Nephron (organoid): ENCODE data around the gene CD99.
"Not testable (repeated sequence)": the region's sequence is repeated elsewhere in the genome, so short reads cannot be mapped to it uniquely, and the experiment has no call there.

Experiments used
- H3K27ac Mint-ChIP-seq, 3 experiments: 2 replicates each; pipeline ENCODE4 v1.8.0; 2020; ENCODE audit warnings: mixed read lengths in 3 of 3, mild to moderate bottlenecking in 2 of 3, moderate library complexity in 1 of 3
- H3K27me3 Mint-ChIP-seq: 2 replicates; pipeline ENCODE4 v1.8.0; 2021; ENCODE audit warnings: low read depth, mild to moderate bottlenecking, moderate library complexity, mixed read lengths
- H3K36me3 Mint-ChIP-seq: 2 replicates; pipeline ENCODE4 v1.8.0; 2020; ENCODE audit warnings: low read depth, mixed read lengths
- H3K4me1 Mint-ChIP-seq: 2 replicates; pipeline ENCODE4 v1.8.0; 2020; ENCODE audit warnings: mixed read lengths
- H3K4me3 Mint-ChIP-seq, 3 experiments: 2 replicates each; pipeline ENCODE4 v1.8.0; 2020; ENCODE audit warnings: mild to moderate bottlenecking in 3 of 3, mixed read lengths in 3 of 3, moderate library complexity in 2 of 3
- H3K9me3 Mint-ChIP-seq: 2 replicates; pipeline ENCODE4 v1.8.0; 2020; ENCODE audit warnings: mixed read lengths
- TF ChIP-seq, protein P1 (sequence below), 3 experiments: fragments of 200-600 bp; sonication (generic); IDR thresholded peaks; one replicate each; pipeline ENCODE4 v1.5.0; 2021; ENCODE audit warnings: antibody characterized with exemption in 3 of 3; ENCODE audit not compliant: unreplicated experiment in 3 of 3

The CD99 gene

DNA sequence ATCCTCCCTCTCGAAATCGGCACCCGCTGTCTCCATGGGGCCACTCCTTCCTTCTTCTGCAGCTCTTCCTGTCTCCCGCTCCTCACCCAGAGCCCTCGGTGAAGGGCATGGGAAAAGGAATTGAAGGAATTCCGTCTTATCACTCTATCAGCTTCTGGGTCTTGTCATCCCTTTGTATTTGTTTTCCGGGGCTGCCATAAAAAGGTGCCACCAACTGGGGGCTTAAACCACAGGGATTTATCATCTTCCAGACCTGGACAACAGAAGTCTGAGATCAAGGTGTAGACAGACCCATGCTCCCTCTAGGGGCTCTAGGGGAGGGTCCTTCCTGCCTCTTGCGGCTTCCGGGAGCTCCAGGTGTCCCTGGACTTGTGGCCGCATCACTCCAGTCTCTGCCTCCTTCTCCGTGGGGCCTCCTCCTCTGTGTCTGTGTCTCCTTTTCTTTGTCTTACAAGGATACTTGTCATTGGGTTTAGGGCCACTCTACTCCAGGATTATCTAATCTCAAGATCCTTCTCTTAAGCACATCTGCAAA lies 24.0 kb downstream of the CD99 start:
- TF ChIP-seq, protein P1, sequence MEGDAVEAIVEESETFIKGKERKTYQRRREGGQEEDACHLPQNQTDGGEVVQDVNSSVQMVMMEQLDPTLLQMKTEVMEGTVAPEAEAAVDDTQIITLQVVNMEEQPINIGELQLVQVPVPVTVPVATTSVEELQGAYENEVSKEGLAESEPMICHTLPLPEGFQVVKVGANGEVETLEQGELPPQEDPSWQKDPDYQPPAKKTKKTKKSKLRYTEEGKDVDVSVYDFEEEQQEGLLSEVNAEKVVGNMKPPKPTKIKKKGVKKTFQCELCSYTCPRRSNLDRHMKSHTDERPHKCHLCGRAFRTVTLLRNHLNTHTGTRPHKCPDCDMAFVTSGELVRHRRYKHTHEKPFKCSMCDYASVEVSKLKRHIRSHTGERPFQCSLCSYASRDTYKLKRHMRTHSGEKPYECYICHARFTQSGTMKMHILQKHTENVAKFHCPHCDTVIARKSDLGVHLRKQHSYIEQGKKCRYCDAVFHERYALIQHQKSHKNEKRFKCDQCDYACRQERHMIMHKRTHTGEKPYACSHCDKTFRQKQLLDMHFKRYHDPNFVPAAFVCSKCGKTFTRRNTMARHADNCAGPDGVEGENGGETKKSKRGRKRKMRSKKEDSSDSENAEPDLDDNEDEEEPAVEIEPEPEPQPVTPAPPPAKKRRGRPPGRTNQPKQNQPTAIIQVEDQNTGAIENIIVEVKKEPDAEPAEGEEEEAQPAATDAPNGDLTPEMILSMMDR (IDR thresholded peaks at IDR 0.05; ENCODE audit: unreplicated experiment in 3 of 3): no peak
- no peaks in the 10 kb centered on the region for H3K9me3 Mint-ChIP-seq
- no peaks in the 10 kb centered on the region for H3K27me3 Mint-ChIP-seq
- H3K36me3 Mint-ChIP-seq: peaks cover 54% of the 10 kb centered on the region
- no peak overlapping the region for H3K4me3 Mint-ChIP-seq
- peaks cover 6% of the 10 kb centered on the region for H3K4me1 Mint-ChIP-seq
- H3K27ac Mint-ChIP-seq: no peak overlapping the region

DNA sequence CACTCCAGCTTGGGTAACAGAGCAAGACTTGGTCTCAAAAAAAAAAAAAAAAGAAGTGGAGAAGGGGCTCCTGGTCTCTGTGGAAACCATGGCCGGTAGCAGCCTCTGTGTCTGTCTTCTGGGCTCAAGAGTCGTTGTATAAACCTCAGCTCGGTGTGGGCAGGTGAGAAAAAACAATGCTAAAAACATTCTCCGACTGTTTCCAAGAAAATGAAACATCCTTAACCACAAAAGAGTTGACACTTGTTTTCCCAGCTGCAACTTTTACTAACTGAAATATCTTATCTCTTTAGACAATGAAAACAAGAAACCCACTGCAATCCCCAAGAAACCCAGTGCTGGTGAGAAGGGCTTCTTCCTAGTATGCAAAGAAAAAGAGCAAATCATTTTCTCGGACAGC lies 26.2 kb downstream of the CD99 start:
- peaks cover 69% of the 10 kb centered on the region for H3K36me3 Mint-ChIP-seq
- H3K4me3 Mint-ChIP-seq: no peak overlapping the region
- no peaks in the 10 kb centered on the region for H3K9me3 Mint-ChIP-seq
- TF ChIP-seq, protein P1 (IDR thresholded peaks at IDR 0.05; ENCODE audit: unreplicated experiment in 3 of 3): no peak
- H3K27me3 Mint-ChIP-seq: no peaks in the 10 kb centered on the region
- no peaks in the 10 kb centered on the region for H3K4me1 Mint-ChIP-seq
- H3K27ac Mint-ChIP-seq: peak overlapping the region in 2 of 3 experiments; percentile 41 to 42

DNA sequence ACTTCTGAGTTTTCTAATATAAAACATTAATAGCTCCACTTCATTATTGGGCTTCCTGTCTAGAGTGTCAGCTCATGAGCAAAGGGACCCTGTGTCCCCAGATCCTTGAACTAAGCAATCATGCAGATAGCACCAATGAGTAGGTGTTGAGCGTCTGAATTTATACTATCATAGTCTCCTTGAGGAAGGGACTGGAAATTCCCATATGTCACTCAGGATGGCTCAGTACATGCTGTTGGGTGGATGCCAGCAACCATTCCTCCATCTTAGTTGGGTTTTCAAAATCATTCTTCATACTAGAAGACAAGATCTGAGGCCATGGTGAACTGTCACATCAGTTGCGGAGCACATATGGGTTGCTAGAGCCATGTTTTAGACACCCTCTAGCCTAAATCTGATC lies 27.7 kb downstream of the CD99 start:
- Mint-ChIP-seq H3K27me3 (no peaks in the 10 kb centered on the region), H3K9me3 (no peaks in the 10 kb centered on the region), H3K4me3 (no peak overlapping the region), H3K4me1 (no peaks in the 10 kb centered on the region), H3K27ac (no peak overlapping the region), H3K36me3 (peaks cover 84% of the 10 kb centered on the region)
- TF ChIP-seq, protein P1 (IDR thresholded peaks at IDR 0.05; ENCODE audit: unreplicated experiment in 3 of 3): no peak

DNA sequence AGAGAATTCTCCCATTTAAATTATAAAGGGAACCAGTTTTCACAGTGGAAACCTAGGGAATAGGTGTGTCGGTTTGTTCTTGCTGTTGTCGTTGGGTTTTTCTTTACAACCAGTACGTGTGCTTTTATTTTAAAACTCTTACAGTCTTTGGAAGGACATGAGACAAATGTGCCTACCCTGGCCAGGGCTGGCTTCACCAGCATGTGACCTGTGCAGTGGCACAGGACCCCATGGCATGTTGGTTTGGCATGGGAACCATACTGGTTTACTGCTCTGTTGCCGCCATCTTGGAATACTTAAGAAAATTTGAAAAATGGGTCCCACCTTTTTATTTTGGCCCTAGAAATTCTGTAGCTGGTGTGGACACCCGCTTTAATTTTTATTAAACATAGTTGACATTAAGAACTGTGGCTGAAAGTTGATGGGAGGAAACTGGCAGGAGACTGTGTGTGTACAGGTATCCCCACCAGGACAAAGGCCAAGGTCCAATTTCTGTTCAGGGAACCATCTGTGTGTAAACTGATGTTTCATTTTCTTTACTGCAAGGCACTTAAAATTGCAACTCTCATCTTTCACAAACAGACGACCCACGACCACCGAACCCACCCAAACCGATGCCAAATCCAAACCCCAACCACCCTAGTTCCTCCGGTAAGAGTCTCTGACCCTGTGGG lies 28.8 kb downstream of the CD99 start:
- no peak overlapping the region for H3K27ac Mint-ChIP-seq
- no peaks in the 10 kb centered on the region for H3K4me1 Mint-ChIP-seq
- H3K4me3 Mint-ChIP-seq: no peak overlapping the region
- H3K36me3 Mint-ChIP-seq: peaks cover 79% of the 10 kb centered on the region
- no peaks in the 10 kb centered on the region for H3K27me3 Mint-ChIP-seq
- H3K9me3 Mint-ChIP-seq: no peaks in the 10 kb centered on the region
- TF ChIP-seq, protein P1 (IDR thresholded peaks at IDR 0.05; ENCODE audit: unreplicated experiment in 3 of 3): no peak

DNA sequence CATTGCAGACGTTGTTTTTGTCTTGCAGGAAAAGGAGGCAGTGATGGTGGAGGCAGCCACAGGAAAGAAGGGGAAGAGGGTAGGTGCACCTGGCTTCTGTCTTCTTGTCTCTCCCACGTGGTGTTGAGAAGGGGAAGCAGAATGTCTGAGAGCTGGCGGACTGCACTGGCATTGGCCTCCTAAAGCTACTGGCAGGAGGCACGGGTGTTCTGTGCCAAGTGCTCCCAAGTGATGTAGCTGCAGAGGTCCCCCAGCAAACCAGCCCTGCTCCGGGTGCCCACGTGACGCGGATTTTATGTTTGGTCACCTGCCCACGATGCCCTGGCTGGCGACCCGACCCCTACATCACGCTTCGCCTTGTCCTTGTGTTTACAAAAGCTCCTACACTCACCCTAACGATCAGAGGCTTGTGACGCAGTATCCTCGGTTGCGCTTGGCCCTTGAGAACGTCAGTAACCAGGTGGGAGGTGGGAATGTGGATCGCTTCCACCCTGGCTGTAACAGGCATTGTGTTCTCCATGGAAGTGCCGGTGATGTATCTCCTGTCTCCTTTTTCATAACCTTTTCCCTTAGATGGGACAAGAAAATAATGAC lies 32.3 kb downstream of the CD99 start:
- no peaks in the 10 kb centered on the region for H3K27me3 Mint-ChIP-seq
- no peaks in the 10 kb centered on the region for H3K4me1 Mint-ChIP-seq
- no peak overlapping the region for H3K27ac Mint-ChIP-seq
- TF ChIP-seq, protein P1 (IDR thresholded peaks at IDR 0.05; ENCODE audit: unreplicated experiment in 3 of 3): no peak
- H3K4me3 Mint-ChIP-seq: no peak overlapping the region
- H3K36me3 Mint-ChIP-seq: peaks cover 87% of the 10 kb centered on the region
- no peaks in the 10 kb centered on the region for H3K9me3 Mint-ChIP-seq

DNA sequence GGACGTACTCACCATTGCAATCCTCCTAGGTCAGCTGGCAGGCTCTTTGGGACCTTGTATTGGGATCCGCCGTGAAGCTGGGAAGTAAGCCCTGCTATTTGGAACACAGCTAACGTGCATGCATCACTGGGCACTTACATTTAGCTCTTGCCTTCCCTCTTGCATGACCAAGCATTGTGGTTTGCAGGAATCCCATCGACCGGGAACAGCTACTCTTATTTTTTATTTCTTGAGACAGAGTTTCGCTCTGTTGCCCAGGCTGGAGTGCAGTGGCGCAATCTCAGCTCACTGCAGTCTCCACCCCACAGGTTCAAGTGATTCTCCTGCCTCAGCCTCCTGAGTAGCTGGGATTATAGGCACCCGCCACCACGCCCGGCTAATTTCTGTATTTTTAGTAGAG lies 36.2 kb downstream of the CD99 start:
- Mint-ChIP-seq H3K27ac (peak overlapping the region in 1 of 3 experiments; percentile 50), H3K36me3 (peaks cover 88% of the 10 kb centered on the region)
- not testable (repeated sequence) for H3K9me3 Mint-ChIP-seq, H3K4me1 Mint-ChIP-seq, H3K27me3 Mint-ChIP-seq, H3K4me3 Mint-ChIP-seq
